GM12878 (cell line): ENCODE measurements around the gene RGS1. TPM values are rescaled to one million over a fixed set of nuclear protein-coding genes. Genes with fewer than 3 reads are reported as not detected.

ENCODE experiments used
- ATAC-seq: fragments of 200-7000 bp; cut with Tn5 transposase; 3 replicates; pipeline ENCODE4 v1.9.1; 2020; ENCODE audit warnings: mild to moderate bottlenecking, moderate library complexity
- BruUV-seq: library from RNA; stranded (reverse); fragments of 400-500 nt; replicated peaks from 2 replicates; lab custom pipeline; 2021; lab: Mats Ljungman, UMichigan
- CTCF ChIA-PET: fragments of 300-600 bp; sonication (Branson Sonifier 250); formaldehyde crosslinking; extraction: SDS; loops from one replicate; lab custom pipeline; 2021; ENCODE audit warnings: inconsistent platforms; lab: Yijun Ruan, JAX
- POLR2A ChIA-PET: fragments of 350-600 bp; formaldehyde crosslinking; extraction: SDS; loops from one replicate; lab custom pipeline; 2021; ENCODE audit warnings: inconsistent platforms; lab: Charles Lee
- RAD21 ChIA-PET: fragments of 300-600 bp; sonication (Branson Sonifier 250); formaldehyde crosslinking; loops from one replicate; lab custom pipeline; 2023; ENCODE audit warnings: antibody characterized with exemption; ENCODE audit not compliant: unreplicated experiment; lab: Charles Lee
- SMC1A ChIA-PET: fragments of 300-600 bp; sonication (Branson Sonifier 250); formaldehyde crosslinking; loops from one replicate; lab custom pipeline; 2023; ENCODE audit not compliant: unreplicated experiment, uncharacterized antibody; lab: Charles Lee
- DNase-seq: peaks from one replicate; pipeline ENCODE4 v3.0.0-alpha.2; 2011; ENCODE audit warnings: low read depth, low spot score
- FAIRE-seq: peaks from 3 replicates; lab custom pipeline; 2011; peaks lifted over from hg19 to GRCh38; lab: Jason Lieb, UNC
- H2AFZ ChIP-seq: 2 replicates; pipeline ENCODE4 v1.6.0; 2011; ENCODE audit warnings: low read depth, low read length, control low read depth; ENCODE audit not compliant: control insufficient read depth
- H3K27ac ChIP-seq: 2 replicates; pipeline ENCODE4 v1.5.1; 2011; ENCODE audit warnings: control low read depth; ENCODE audit not compliant: control insufficient read depth, insufficient read depth
- H3K27me3 ChIP-seq, 2 experiments: replicated peaks in 1 of 2; 2 replicates each; pipeline versions ENCODE4 v1.6.0 to v1.6.1; 2011; ENCODE audit warnings: low read length in 1 of 2; ENCODE audit not compliant: control insufficient read depth in 2 of 2, insufficient read depth in 2 of 2
- H3K36me3 ChIP-seq, 2 experiments: 2 replicates each; pipeline ENCODE4 v1.5.1; 2011; ENCODE audit warnings: low read length in 1 of 2; ENCODE audit not compliant: control insufficient read depth in 2 of 2, insufficient read depth in 2 of 2
- H3K4me1 ChIP-seq: 2 replicates; pipeline ENCODE4 v1.6.1; 2011; ENCODE audit warnings: mild to moderate bottlenecking, low read length, moderate library complexity, mixed read lengths; ENCODE audit not compliant: control insufficient read depth, insufficient read depth
- H3K4me2 ChIP-seq: 2 replicates; pipeline ENCODE4 v1.6.0; 2011; ENCODE audit warnings: control low read depth; ENCODE audit not compliant: control insufficient read depth, insufficient read depth
- H3K4me3 ChIP-seq: fragments of 200-600 bp; sonication (generic); 2 replicates; pipeline ENCODE4 v1.5.1; 2016
- H3K79me2 ChIP-seq: 2 replicates; pipeline ENCODE4 v1.6.0; 2011; ENCODE audit warnings: low read length; ENCODE audit not compliant: control insufficient read depth, insufficient read depth
- H3K9ac ChIP-seq: 2 replicates; pipeline ENCODE4 v1.8.0; 2011; ENCODE audit warnings: low read length, control low read depth, mixed read lengths; ENCODE audit not compliant: control insufficient read depth, insufficient read depth
- H3K9me3 ChIP-seq: replicated peaks from 3 replicates; pipeline ENCODE4 v1.5.1; 2011; ENCODE audit warnings: mild to moderate bottlenecking, low read length; ENCODE audit not compliant: control insufficient read depth, insufficient read depth
- H4K20me1 ChIP-seq: 2 replicates; pipeline ENCODE4 v1.6.0; 2011; ENCODE audit not compliant: control insufficient read depth, insufficient read depth
- ASH2L ChIP-seq: fragments of 300-600, 200-600 bp; sonication (generic); IDR thresholded peaks from 2 replicates; pipeline ENCODE4 v1.6.1; 2017; ENCODE audit warnings: low read depth, mild to moderate bottlenecking, borderline replicate concordance
- CBX3 ChIP-seq: fragments of 200-600 bp; sonication (generic); IDR thresholded peaks from 2 replicates; pipeline ENCODE4 v1.6.1; 2016; ENCODE audit warnings: low read depth, borderline replicate concordance
- CEBPZ ChIP-seq: fragments of 150-350 bp; IDR thresholded peaks from 2 replicates; pipeline ENCODE4 v1.6.1; 2016; ENCODE audit warnings: low read depth, low read length
- CHD1 ChIP-seq: IDR thresholded peaks from 2 replicates; pipeline ENCODE4 v1.6.1; 2012; ENCODE audit warnings: low read depth, low read length, improper control_type of control experiment
- FOXK2 ChIP-seq: fragments of 450-650 bp; IDR thresholded peaks from 2 replicates; pipeline ENCODE4 v1.6.1; 2017; ENCODE audit warnings: mild to moderate bottlenecking, moderate library complexity
- GABPA ChIP-seq: IDR thresholded peaks from 2 replicates; pipeline ENCODE4 v1.6.1; 2014; ENCODE audit warnings: antibody characterized with exemption, low read depth, mild to moderate bottlenecking, inconsistent platforms
- HCFC1 ChIP-seq: fragments of 150-350 bp; IDR thresholded peaks from 2 replicates; pipeline ENCODE4 v1.6.1; 2014; ENCODE audit warnings: low read length
- HDGF ChIP-seq: fragments of 450-650 bp; IDR thresholded peaks from 2 replicates; pipeline ENCODE4 v1.6.1; 2016; ENCODE audit warnings: antibody characterized with exemption
- KLF5 ChIP-seq: fragments of 450-650 bp; IDR thresholded peaks from 2 replicates; pipeline ENCODE4 v1.6.1; 2014; ENCODE audit warnings: mild to moderate bottlenecking; ENCODE audit not compliant: partially characterized antibody
- MLLT1 ChIP-seq: fragments of 450-650 bp; IDR thresholded peaks from 2 replicates; pipeline ENCODE4 v1.6.1; 2016; ENCODE audit warnings: mild to moderate bottlenecking
- NBN ChIP-seq: fragments of 450-650 bp; IDR thresholded peaks from 2 replicates; pipeline ENCODE4 v1.6.1; 2016
- RAD51 ChIP-seq: fragments of 450-650 bp; IDR thresholded peaks from 2 replicates; pipeline ENCODE4 v1.6.1; 2016; ENCODE audit warnings: moderate library complexity, mild to moderate bottlenecking, inconsistent platforms
- RUNX3 ChIP-seq: IDR thresholded peaks from 2 replicates; pipeline ENCODE4 v1.6.1; 2012; ENCODE audit warnings: low read length, inconsistent platforms
- SMARCA5 ChIP-seq: fragments of 450-650 bp; IDR thresholded peaks from 2 replicates; pipeline ENCODE4 v1.6.1; 2017; ENCODE audit warnings: mild to moderate bottlenecking
- WRNIP1 ChIP-seq: IDR thresholded peaks from 2 replicates; pipeline ENCODE4 v1.6.1; 2011; ENCODE audit warnings: low read depth, low read length, improper control_type of control experiment, borderline replicate concordance
- ZBED1 ChIP-seq: IDR thresholded peaks from 2 replicates; pipeline ENCODE4 v1.6.1; 2016; ENCODE audit warnings: borderline replicate concordance
- ZBTB40 ChIP-seq: fragments of 450-650 bp; IDR thresholded peaks from 2 replicates; pipeline ENCODE4 v1.6.1; 2016; ENCODE audit warnings: mild to moderate bottlenecking, moderate library complexity, borderline replicate concordance
- WGBS: methylation state at CpG from one replicate; pipeline ENCODE4 v1.1.6; 2016; ENCODE audit warnings: low lambda C conversion rate; ENCODE audit not compliant: insufficient replicate concordance, insufficient coverage; ENCODE audit errors: missing lambda C conversion rate; 5-methylcytosine and 5-hydroxymethylcytosine counted together
- in situ Hi-C: fragments of 300-500 bp; cut with MboI; formaldehyde crosslinking; loops from 9 replicates; pipeline ENCODE4 v1.14.3; 2018; ENCODE audit warnings: mixed read lengths
- intact Hi-C: fragments of 100-400 bp; cut with micrococcal nuclease; formaldehyde crosslinking; loops from one replicate; pipeline ENCODE4 v1.14.2; 2022; ENCODE audit not compliant: unreplicated experiment
- polyA plus RNA-seq, 11 experiments: library from polyadenylated mRNA; depleted of rRNA in 4 of 11; unstranded in 6 of 11; stranded (reverse) in 5 of 11; fragments of >200 nt; fragmentation: Nextera tagmentation in 4 of 11; fragmentation: Illumina TruSeq in 1 of 11; extraction: Ambion mirVana in 4 of 11; extraction: Trizol in 1 of 11; gene quantifications; 1 replicate in 1 of 11; 2 replicates in 10 of 11; pipeline versions ENCODE4 v1.2.1 to v1.2.3, GENCODE V29; 2011 to 2016; ENCODE audit warnings: inconsistent platforms in 2 of 11, missing spikeins in 2 of 11, low read depth in 1 of 11
- total RNA-seq, 4 experiments: library from RNA; depleted of rRNA in 3 of 4; stranded (reverse); fragments of >200 nt in 3 of 4; fragmentation: Illumina TruSeq in 1 of 4; extraction: Trizol in 1 of 4; gene quantifications; 2 replicates each; pipeline versions ENCODE4 v1.2.1 to v1.2.3, GENCODE V29; 2013 to 2021

RGS1 gene
- total and polyA plus RNA-seq, 10 of the 15 experiments (the other 5 are each of a cell fraction or from before 2014, with no cell fraction given): 20.7 to 882 (median 45.9) TPM

GRCh38 chr1:192603218-192603787, 27.7 kb downstream of the RGS1 start:
- WGBS: 48% methylated on average over 3 of the region's 3 CpGs
- no peak for TF ChIP-seq MLLT1
- TF ChIP-seq RAD51: no peak
- TF ChIP-seq SMARCA5: no peak
- TF ChIP-seq CHD1: no peak
- no peak for TF ChIP-seq FOXK2
- TF ChIP-seq CBX3: no peak
- TF ChIP-seq NBN: no peak
- no peak for TF ChIP-seq ZBTB40
- no peak for TF ChIP-seq HDGF
- no peak for TF ChIP-seq HCFC1
- TF ChIP-seq KLF5: no peak
- no peak for TF ChIP-seq ASH2L
- no peak for TF ChIP-seq ZBED1
- TF ChIP-seq WRNIP1: no peak
- no peak for TF ChIP-seq CEBPZ
- TF ChIP-seq RUNX3: no peak
- TF ChIP-seq GABPA: no peak

More at GRCh38 chr1:192603218-192603787, 27.7 kb downstream of the RGS1 start:
- Histone ChIP-seq H3K9me3 (no peaks in the 10 kb centered on the region), H3K9ac (no peak overlapping the region), H3K4me2 (no peak overlapping the region), H3K27ac (no peak overlapping the region), H3K4me1 (peaks cover 11% of the 10 kb centered on the region), H3K79me2 (no peaks in the 10 kb centered on the region), H2AFZ (no peak overlapping the region; the same call in 1 of the 2 replicates), H3K4me3 (no peak overlapping the region; the same call in 1 of the 2 replicates), H3K36me3 (no peaks in the 10 kb centered on the region), H4K20me1 (no peaks in the 10 kb centered on the region), H3K27me3 (no peaks in the 10 kb centered on the region)
- no TSS peak for BruUV-seq
- SMC1A ChIA-PET: interaction anchor here (1.0 to 8.4 kb wide), 15 partner anchors 9 to 129 kb away, joined by 3 to 175 read pairs (median 7); no protein-coding TSS in a partner anchor
- in situ Hi-C loops: no loop called here
- RAD21 ChIA-PET: interaction anchor here (0.8 to 4.7 kb wide), 15 partner anchors 21 to 455 kb away, joined by 3 to 20 read pairs (median 5); partner anchors contain the start of genes RO60 and UCHL5
- ATAC-seq: no peak
- POLR2A ChIA-PET: interaction anchor here (1.0 to 2.4 kb wide), 5 partner anchors 22 to 88 kb away, joined by 3 to 9 read pairs (median 3); no protein-coding TSS in a partner anchor
- intact Hi-C loops: no loop called here
- DNase-seq: no peak
- CTCF ChIA-PET: interaction anchor here (0.9 to 2.4 kb wide), 8 partner anchors 11 to 203 kb away, joined by 3 to 11 read pairs (median 4); no protein-coding TSS in a partner anchor
- no peak for FAIRE-seq
